ENCODE measurements around the gene ADGRD1.

Gene ADGRD1

DNA sequence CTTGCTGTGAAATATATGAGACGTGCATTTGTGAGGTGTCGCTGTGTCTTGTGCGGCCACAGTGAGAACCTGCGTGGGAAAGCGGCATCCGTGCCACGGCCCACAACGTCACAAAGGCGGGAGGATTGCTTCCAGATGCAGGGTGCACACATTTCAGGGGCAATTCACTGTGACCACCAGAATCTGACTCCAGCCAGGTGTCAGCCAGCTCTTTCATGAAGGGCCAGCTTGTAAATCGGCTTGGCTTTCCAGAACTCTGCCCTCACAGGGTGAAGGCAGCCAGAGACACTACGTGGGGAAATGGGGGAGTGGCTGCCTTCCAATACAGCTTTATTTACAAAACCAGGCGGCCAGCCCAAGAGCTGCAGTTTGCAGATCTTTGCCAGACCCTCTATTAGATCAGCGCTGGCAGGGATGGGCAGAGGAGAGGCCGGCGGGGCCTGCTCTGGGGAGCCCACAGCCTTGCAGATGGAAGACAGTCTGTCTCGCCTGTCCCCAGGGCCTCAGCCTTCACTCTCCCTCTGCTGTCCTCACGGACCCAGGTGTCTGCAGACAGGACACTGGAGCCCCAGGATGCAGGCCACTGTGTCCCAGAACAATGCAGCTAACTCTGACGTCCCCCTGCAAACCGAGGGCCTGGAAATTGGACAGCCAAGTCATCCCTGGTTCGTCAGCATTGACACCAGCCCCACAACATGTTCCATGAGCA, 53.5 kb downstream of the ADGRD1 start:
- DNase-seq (ENCODE audit: low read depth) = no peak

GRCh38 chr12:131007740-131008117, 54.0 kb downstream of the ADGRD1 start:
- no peak for DNase-seq (ENCODE audit: low read depth)

GRCh38 chr12:131008131-131008912, 54.6 kb downstream of the ADGRD1 start:
- DNase-seq (ENCODE audit: low read depth) = no peak

- no peak for DNase-seq (ENCODE audit: low read depth)
These were observed 55.2 kb downstream of the ADGRD1 start for GRCh38 chr12:131008913-131009270.

DNA sequence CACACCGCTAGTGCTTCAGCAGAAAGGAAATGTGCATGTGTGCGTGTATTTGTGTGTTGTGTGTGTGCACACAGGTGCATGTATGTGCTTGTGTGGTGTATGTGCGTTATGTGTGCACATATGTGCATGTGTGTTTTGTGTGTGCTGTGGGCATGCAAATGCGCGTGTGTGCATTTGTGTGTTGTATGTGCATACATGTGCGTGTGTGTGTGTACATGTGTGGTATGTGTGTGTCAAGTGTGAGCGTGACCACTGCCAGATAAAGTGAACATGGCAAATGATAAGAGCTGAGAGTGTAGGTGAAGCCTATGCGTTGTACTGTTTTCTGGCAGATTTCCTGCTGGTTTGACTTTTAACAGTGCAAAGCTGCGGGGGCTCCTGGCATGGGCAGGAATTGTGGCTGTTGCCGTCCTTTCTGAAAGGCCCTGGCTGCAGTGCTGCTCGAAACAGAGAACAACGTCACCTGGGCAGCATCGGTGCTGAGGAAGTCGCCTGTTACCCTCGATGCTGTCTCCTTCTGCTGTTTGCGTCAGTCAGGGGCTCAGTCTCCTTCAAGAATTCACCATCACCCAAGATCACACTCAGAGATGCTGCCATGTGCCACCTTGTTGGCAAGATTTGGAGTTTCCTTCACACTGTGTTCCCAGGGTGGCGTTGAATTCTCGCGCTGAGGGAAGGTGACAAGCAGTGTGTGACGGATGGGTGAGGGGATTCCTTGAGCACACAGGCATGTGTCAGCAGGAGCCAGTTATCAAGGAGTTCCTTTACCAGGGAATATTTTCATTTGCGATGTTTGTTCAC, 56.1 kb downstream of the ADGRD1 start:
- no peak for DNase-seq (ENCODE audit: low read depth)

GRCh38 chr12:131010396-131011131, 56.9 kb downstream of the ADGRD1 start:
- DNase-seq (ENCODE audit: low read depth) = no peak

- DNase-seq (ENCODE audit: low read depth) = no peak
These were observed 57.7 kb downstream of the ADGRD1 start for GRCh38 chr12:131011165-131012079.

DNA sequence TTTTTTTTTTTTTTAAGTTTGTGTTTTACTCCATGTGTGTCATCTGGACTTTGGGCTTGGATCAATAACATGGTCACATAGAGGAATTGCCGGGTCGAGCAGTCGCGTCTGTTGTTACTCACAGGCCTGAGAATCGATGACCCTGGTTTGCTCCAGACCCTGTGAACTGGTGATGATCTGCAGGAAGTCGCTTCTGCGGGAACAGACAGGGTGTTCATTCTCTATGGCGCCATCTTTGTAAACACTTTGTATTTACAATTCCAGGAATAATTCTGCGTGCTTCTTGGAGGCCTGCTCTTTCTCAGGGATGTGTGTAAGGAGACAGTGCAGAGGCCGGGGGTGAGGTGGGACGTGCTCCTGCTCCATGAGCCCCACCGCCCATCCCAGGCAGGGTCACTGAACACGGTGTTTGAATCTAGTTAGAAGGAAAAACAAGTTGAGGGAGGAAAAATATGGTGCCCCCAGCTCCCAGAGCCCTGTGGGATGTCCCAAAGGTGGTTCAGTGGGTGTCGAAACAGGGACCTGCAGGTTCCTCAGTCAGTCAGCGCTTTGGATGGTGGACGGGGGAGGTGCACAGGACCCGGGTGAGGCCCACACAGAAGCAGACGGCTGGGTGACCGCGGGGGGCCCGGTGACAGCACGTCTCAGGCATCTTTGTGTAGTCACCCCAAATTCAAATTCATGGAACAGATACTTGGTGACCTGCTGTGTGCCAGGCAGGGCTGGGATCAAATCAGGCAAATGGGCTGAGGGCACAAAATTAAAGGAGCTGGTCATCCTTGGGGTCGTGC, 58.8 kb downstream of the ADGRD1 start:
- DNase-seq (ENCODE audit: low read depth) = no peak

DNA sequence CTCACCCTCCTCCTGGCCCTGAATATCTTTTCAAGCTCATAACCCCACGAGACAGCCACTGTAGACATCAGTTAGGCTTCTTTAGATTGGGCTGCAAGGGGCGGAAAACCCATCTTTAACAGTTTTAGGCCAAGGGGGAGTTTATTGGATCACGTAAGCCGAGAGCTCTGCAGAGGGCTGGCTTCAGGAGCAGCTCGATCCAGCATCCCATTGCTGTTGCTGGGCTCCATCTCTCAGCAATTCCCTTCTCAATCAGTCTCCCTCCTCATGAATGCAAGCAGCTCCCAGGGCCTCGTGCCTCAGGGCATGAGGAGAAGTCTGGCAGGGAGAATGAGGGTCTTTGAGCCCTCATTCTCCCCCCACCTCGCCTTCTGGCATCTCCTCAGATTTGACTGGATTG, 59.4 kb downstream of the ADGRD1 start:
- DNase-seq (ENCODE audit: low read depth) = no peak

GRCh38 chr12:131014343-131014742, 60.6 kb downstream of the ADGRD1 start:
- no peak for DNase-seq (ENCODE audit: low read depth)

GRCh38 chr12:131015581-131016337, 62.1 kb downstream of the ADGRD1 start:
- no peak for DNase-seq (ENCODE audit: low read depth)

DNA sequence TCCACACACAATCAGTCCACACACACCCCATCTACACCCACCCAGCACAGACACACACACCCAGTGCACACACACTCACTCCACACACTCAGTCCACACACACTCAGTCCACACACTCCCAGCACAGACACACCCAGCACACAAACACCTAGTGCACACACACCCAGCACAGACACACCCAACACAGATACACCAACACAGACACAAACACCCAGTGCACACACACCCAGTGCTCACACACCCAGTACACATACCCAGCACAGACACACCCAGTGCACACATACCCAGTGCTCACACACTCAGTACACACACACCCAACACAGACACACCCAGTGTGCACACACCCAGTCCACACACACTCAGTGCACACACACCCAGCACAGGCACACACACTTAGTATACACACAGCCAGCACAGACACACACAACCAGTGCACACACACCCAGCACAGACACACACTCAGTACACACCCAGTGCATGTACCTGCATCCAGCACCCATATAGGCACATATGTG, 63.8 kb downstream of the ADGRD1 start:
- DNase-seq (ENCODE audit: low read depth) = no peak

GRCh38 chr12:131018019-131018620, 64.4 kb downstream of the ADGRD1 start:
- DNase-seq (ENCODE audit: low read depth) = no peak

DNA sequence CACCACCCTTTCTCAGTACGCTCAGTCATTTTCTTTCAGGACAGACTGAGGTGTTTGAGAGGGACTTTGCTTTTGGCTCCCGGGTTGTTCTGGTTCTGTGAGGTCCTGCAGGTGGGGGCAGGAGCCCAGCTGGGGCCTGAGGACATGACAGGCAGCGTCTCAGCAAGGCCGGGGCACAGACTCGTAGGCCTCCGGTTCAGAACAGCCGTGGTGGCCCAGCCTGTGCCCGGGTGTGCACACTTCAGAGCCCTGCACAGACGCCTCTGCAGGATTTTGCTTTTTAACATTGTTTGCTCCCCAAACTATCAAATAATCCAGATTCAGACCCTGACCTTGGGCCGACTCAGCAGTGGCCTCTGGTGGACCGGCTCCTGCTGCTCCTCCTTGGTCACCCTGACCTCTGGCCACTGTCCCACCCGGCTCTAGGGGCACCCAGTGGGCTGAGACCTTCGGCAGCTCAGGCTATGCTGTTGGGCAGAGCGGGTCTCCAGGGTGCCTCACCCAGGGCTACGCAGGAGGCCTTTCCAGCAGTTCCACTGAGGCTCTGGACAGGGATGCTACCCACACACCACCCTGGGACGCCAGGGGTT, 65.2 kb downstream of the ADGRD1 start:
- DNase-seq (ENCODE audit: low read depth) = no peak

GRCh38 chr12:131020326-131021153, 66.8 kb downstream of the ADGRD1 start:
- DNase-seq (ENCODE audit: low read depth) = no peak

- DNase-seq (ENCODE audit: low read depth) = no peak
These were observed 67.4 kb downstream of the ADGRD1 start for GRCh38 chr12:131021154-131021541.

- DNase-seq (ENCODE audit: low read depth) = no peak
These were observed 70.3 kb downstream of the ADGRD1 start for GRCh38 chr12:131024026-131024425.

DNA sequence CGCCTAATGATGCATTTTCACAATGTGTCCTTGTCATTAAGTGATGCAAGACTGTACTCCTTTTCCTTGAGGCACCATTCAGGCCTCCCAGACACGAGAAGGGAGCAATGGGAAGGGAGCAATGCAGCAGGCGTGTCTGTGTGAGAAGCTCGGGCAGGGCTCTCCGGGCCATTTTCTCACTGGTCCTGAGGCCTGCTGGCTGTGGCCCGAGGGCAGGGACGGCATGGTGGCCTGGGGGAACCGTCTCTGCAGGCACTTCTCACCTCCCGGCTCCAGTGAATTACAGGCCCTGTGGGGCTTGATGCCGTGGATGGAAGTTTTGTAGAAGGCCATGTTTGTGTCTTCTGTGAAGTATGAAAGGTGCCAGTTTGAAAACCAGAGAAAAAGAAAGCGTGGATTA, 71.0 kb downstream of the ADGRD1 start:
- DNase-seq (ENCODE audit: low read depth) = no peak

All from fibroblast of gingiva (primary cell).